Measurements from ENCODE around the gene DPYSL5. TPM values are rescaled to one million over a fixed set of nuclear protein-coding genes. Genes with fewer than 3 reads are reported as not detected.
A peak's percentile ranks its signal among the peaks of the same experiment; 100 is the strongest.

DPYSL5 gene
- total and polyA plus RNA-seq, 2 of the 8 experiments (the other 6 are each of a cell fraction or from before 2014, with no cell fraction given) = 11.9 to 16.4 TPM

DNA sequence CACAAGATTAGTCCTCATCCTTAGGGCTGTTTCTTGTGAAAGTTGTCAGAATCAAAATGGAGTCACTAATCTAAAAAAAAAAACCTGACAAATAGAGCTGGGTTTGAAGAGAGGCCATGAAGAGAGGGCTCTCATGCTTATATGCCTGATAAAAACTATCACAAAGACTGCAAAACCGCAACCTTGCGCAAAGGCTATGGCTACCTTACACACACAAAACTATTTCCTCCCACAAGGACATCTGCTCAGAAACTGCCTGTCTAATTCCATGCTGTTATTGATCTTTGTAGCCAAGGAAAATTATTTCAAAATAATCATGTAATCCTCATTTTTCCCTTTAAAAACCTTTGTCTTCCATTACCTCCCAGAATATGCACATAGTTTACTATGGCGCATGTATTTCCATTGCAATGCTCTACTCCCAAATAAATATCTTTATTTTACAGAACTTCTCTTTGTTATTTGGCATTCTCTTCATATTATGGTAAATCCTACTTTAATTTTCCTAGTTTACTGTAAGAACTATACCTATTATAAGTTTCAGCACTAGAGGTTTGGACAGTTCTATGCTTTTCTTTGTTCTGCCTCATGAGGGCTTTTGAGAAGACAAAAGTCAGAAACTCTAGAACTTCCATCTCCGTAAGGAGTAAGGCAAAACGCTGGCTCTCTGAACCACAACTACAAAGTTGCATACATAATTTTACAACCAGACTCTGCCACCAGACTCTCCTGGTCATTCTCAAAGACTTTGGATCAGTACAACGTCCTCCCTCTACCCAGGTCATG, 9.6 kb upstream of the DPYSL5 start:
- Histone ChIP-seq H2BK12ac (ENCODE audit: low read depth, low read length) (no peak overlapping the region), H3K4me3 (ENCODE audit: extremely low read depth in 1 of 4, insufficient read depth in 2 of 4, low read depth in 3 of 4, low read length in 4 of 4) (no peak overlapping the region), H3K23me2 (ENCODE audit: low read depth, low read length) (no peaks in the 10 kb centered on the region), H3K27ac (ENCODE audit: low read depth, low read length) (no peak overlapping the region), H4K20me1 (replicated peaks in 1 of 2; ENCODE audit: control insufficient read depth in 1 of 2, insufficient read depth in 2 of 2, low read length in 2 of 2) (no peaks in the 10 kb centered on the region), H3K18ac (ENCODE audit: extremely low read depth, low read length) (no peak overlapping the region), H3K4ac (replicated peaks; ENCODE audit: insufficient read length, low read depth, low read length) (no peak overlapping the region), H3K56ac (replicated peaks; ENCODE audit: insufficient read length, low read depth, low read length) (no peak overlapping the region), H3K36me3 (ENCODE audit: control insufficient read depth in 2 of 4, insufficient read depth in 4 of 4, low read length in 3 of 4) (no peaks in the 10 kb centered on the region), H3K9ac (replicated peaks in 1 of 4; ENCODE audit: extremely low read depth in 1 of 4, low read depth in 3 of 4, low read length in 3 of 4) (no peak overlapping the region), H2BK15ac (ENCODE audit: low read length) (no peak overlapping the region), H3K4me2 (ENCODE audit: insufficient read depth in 1 of 2, low read depth in 2 of 2, low read length in 2 of 2) (no peak overlapping the region), H3K4me1 (replicated peaks in 1 of 4; ENCODE audit: control insufficient read depth in 3 of 4, insufficient read depth in 4 of 4, low read length in 3 of 4) (no peaks in the 10 kb centered on the region), H3K79me1 (ENCODE audit: low read depth, low read length) (no peaks in the 10 kb centered on the region), H3K9me3 (ENCODE audit: insufficient read depth in 2 of 2, low read depth in 1 of 2, low read length in 1 of 2) (no peaks in the 10 kb centered on the region), H3K23ac (ENCODE audit: insufficient read length) (no peak overlapping the region), H3K79me2 (ENCODE audit: control insufficient read depth in 1 of 2, insufficient read depth in 2 of 2, low read length in 2 of 2) (no peaks in the 10 kb centered on the region), H2BK120ac (replicated peaks; ENCODE audit: low read depth, low read length) (no peak overlapping the region), H3K27me3 (replicated peaks in 1 of 4; ENCODE audit: control insufficient read depth in 3 of 4, extremely low read depth in 1 of 4, insufficient read depth in 3 of 4, low read length in 3 of 4) (no peaks in the 10 kb centered on the region; a peak in 1 of 7 replicates), H2BK5ac (ENCODE audit: low read depth, low read length) (no peak overlapping the region), H2BK20ac (ENCODE audit: low read length) (no peak overlapping the region), H2AFZ (ENCODE audit: low read length) (no peak overlapping the region), H4K5ac (ENCODE audit: insufficient read length, low read depth, low read length) (no peak overlapping the region), H4K91ac (replicated peaks; ENCODE audit: insufficient read length, low read length) (no peak overlapping the region), H4K8ac (ENCODE audit: extremely low read depth, insufficient read depth, low read length) (no peak overlapping the region), H3K14ac (ENCODE audit: insufficient read length) (no peak overlapping the region), H2AK5ac (ENCODE audit: low read depth, low read length) (no peak overlapping the region)
- FAIRE-seq (peak; percentile 85), DNase-seq (ENCODE audit: low read depth in 1 of 2, low spot score in 2 of 2) (no peak)
- CTCF ChIA-PET (ENCODE audit: partially characterized antibody) = interaction anchor here (2.7 kb wide), 1 partner anchor 104 kb away, joined by 11 read pairs; no protein-coding TSS in a partner anchor
- POLR2A ChIA-PET (ENCODE audit: partially characterized antibody) = no interaction called here
- WGBS, 2 experiments (ENCODE audit: extremely low coverage in 1 of 2, insufficient coverage in 1 of 2, insufficient read length in 1 of 2, insufficient replicate concordance in 2 of 2, low coverage in 1 of 2, low lambda C conversion rate in 2 of 2, missing lambda C conversion rate in 1 of 2) = 69% methylated on average over 6 of the region's 6 CpGs; no CpG with 5 or more reads in 1 of the 2 experiments
- TF ChIP-seq POLR2AphosphoS5 (IDR thresholded peaks at IDR 0.05; ENCODE audit: low read depth, low read length) = no peak
- no peak for TF ChIP-seq BRCA1 (IDR thresholded peaks at IDR 0.05; ENCODE audit: low read depth, low read length)
